HepG2 (cell line): Measurements from ENCODE around the gene ERC1. TPM values are rescaled to one million over a fixed set of nuclear protein-coding genes. Genes with fewer than 3 reads are reported as not detected.

Experiments
- ATAC-seq: fragments of 200-7000 bp; cut with Tn5 transposase; 3 replicates; pipeline ENCODE4 v1.9.1; 2020; ENCODE audit warnings: mild to moderate bottlenecking, moderate library complexity
- BruUV-seq: library from RNA; stranded (reverse); fragments of 400-500 nt; replicated peaks from 2 replicates; lab custom pipeline; 2021; lab: Mats Ljungman, UMichigan
- CTCF ChIA-PET: fragments of 300-600 bp; formaldehyde crosslinking; extraction: SDS; loops from one replicate; lab custom pipeline; 2021; ENCODE audit warnings: low total read pairs, inconsistent platforms, low intra/inter-chr PET ratio; lab: Yijun Ruan, JAX
- POLR2A ChIA-PET: fragments of 350-600 bp; sonication (Branson Sonifier 250); formaldehyde crosslinking; loops from one replicate; lab custom pipeline; 2020; ENCODE audit warnings: antibody characterized with exemption, inconsistent platforms; lab: Yijun Ruan, JAX
- DNase-seq: peaks from one replicate; pipeline ENCODE4 v3.0.0-alpha.2; 2015; ENCODE audit warnings: low spot score
- FAIRE-seq: peaks from 3 replicates; lab custom pipeline; 2011; peaks lifted over from hg19 to GRCh38; lab: Jason Lieb, UNC
- H2AFZ ChIP-seq: one replicate; pipeline ENCODE4 v1.6.1; 2011; ENCODE audit warnings: low read length, inconsistent platforms
- H3K27ac ChIP-seq: fragments of 300-600 bp; 3 replicates; pipeline ENCODE4 v1.8.0; 2011; ENCODE audit warnings: mixed run types, mild to moderate bottlenecking, mixed read lengths, low read length, inconsistent platforms; ENCODE audit not compliant: insufficient read depth; ENCODE audit errors: extremely low read length
- H3K27me3 ChIP-seq, 2 experiments: fragments of 200-600 bp in 1 of 2; 2 replicates in 1 of 2; 3 replicates in 1 of 2; pipeline versions ENCODE4 v1.6.0 to v1.8.0; 2011; ENCODE audit warnings: low read length in 2 of 2, mild to moderate bottlenecking in 2 of 2, moderate library complexity in 2 of 2, inconsistent platforms in 1 of 2; ENCODE audit not compliant: insufficient read depth in 2 of 2, control insufficient read depth in 1 of 2
- H3K36me3 ChIP-seq, 2 experiments: fragments of 200-600 bp in 1 of 2; replicated peaks in 1 of 2; 2 replicates in 1 of 2; 3 replicates in 1 of 2; pipeline versions ENCODE4 v1.5.1 to v1.8.0; 2011; ENCODE audit warnings: low read length in 2 of 2, inconsistent platforms in 1 of 2; ENCODE audit not compliant: insufficient read depth in 2 of 2, control insufficient read depth in 1 of 2
- H3K4me1 ChIP-seq: 2 replicates; pipeline ENCODE4 v1.5.1; 2012; ENCODE audit warnings: low read length, inconsistent platforms; ENCODE audit not compliant: insufficient read depth
- H3K4me2 ChIP-seq: 2 replicates; pipeline ENCODE4 v1.6.0; 2011; ENCODE audit warnings: low read depth, low read length, inconsistent platforms
- H3K4me3 ChIP-seq, 3 experiments: fragments of 200-600 bp in 1 of 3; sonication (generic), shearing (Covaris generic) in 1 of 3; replicated peaks in 1 of 3; 2 replicates each; pipeline ENCODE4 v1.5.1; 2011 to 2016; ENCODE audit warnings: low read length in 3 of 3, inconsistent platforms in 2 of 3, low read depth in 2 of 3, mild to moderate bottlenecking in 2 of 3, control low read depth in 1 of 3, mixed read lengths in 1 of 3; ENCODE audit not compliant: insufficient read depth in 1 of 3
- H3K79me2 ChIP-seq: one replicate; pipeline ENCODE4 v1.6.1; 2011; ENCODE audit warnings: low read length, inconsistent platforms; ENCODE audit not compliant: insufficient read depth
- H3K9ac ChIP-seq: 2 replicates; pipeline ENCODE4 v1.6.0; 2011; ENCODE audit warnings: mild to moderate bottlenecking, low read depth, low read length, inconsistent platforms; ENCODE audit not compliant: insufficient read depth
- H3K9me3 ChIP-seq: 2 replicates; pipeline ENCODE4 v1.5.1; 2012; ENCODE audit warnings: mild to moderate bottlenecking, low read length
- H4K20me1 ChIP-seq: 2 replicates; pipeline ENCODE4 v1.6.0; 2011; ENCODE audit warnings: inconsistent platforms, mild to moderate bottlenecking, low read length, moderate library complexity; ENCODE audit not compliant: insufficient read depth
- SNAPC2 ChIP-seq: sonication (generic); formaldehyde crosslinking; IDR thresholded peaks from 2 replicates; pipeline ENCODE4 v1.8.1; 2022; ENCODE audit warnings: mild to moderate bottlenecking, missing genetic modification reagents
- STAG1 ChIP-seq: sonication (generic); formaldehyde crosslinking; IDR thresholded peaks from 2 replicates; pipeline ENCODE4 v1.4.0; 2020; ENCODE audit warnings: missing genetic modification reagents
- WGBS: methylation state at CpG from one replicate; pipeline ENCODE4 v1.1.6; 2017; ENCODE audit warnings: low lambda C conversion rate; 5-methylcytosine and 5-hydroxymethylcytosine counted together
- in situ Hi-C: cut with HindIII; loops from 2 replicates; pipeline ENCODE4 v1.10.0; 2017; ENCODE audit warnings: low pct_unique_long_range_greater_than_20kb; ENCODE audit not compliant: extremely low pct_ligation_motif_present
- intact Hi-C: fragments of 100-400 bp; cut with micrococcal nuclease; formaldehyde crosslinking; loops from one replicate; pipeline ENCODE4 v1.10.0; 2022; ENCODE audit not compliant: unreplicated experiment
- polyA plus RNA-seq, 8 experiments: library from polyadenylated mRNA; depleted of rRNA in 3 of 8; stranded (reverse) in 7 of 8; unstranded in 1 of 8; fragments of >200 nt; fragmentation: Illumina TruSeq in 4 of 8; extraction: Trizol in 4 of 8; gene quantifications; 2 replicates each; pipeline versions ENCODE4 v1.2.1 to v1.2.3, GENCODE V29; 2011 to 2016; ENCODE audit warnings: low read depth in 4 of 8, missing spikeins in 1 of 8, mixed read lengths in 1 of 8; ENCODE audit not compliant: insufficient read depth in 1 of 8
- total RNA-seq, 5 experiments: library from RNA; depleted of rRNA; stranded (reverse); fragments of >200 nt; fragmentation: Illumina TruSeq; extraction: Trizol; gene quantifications; 2 replicates each; pipeline ENCODE4 v1.2.3, GENCODE V29; 2016; ENCODE audit warnings: low read depth in 1 of 5
- TF ChIP-seq, protein P1 (sequence below): sonication (generic); formaldehyde crosslinking; IDR thresholded peaks from 2 replicates; pipeline ENCODE4 v1.5.0; 2020; ENCODE audit warnings: mild to moderate bottlenecking, missing genetic modification reagents, moderate library complexity
- TF ChIP-seq, protein P2 (sequence below): sonication (generic); formaldehyde crosslinking; conservative IDR thresholded peaks from 2 replicates; pipeline ENCODE4 v1.8.0; 2022; ENCODE audit warnings: low read depth, missing genetic modification reagents

The ERC1 gene
- total and polyA plus RNA-seq, 2 of the 13 experiments (the other 11 are each of a cell fraction or from before 2014, with no cell fraction given) = 6.1 to 12.4 TPM

DNA sequence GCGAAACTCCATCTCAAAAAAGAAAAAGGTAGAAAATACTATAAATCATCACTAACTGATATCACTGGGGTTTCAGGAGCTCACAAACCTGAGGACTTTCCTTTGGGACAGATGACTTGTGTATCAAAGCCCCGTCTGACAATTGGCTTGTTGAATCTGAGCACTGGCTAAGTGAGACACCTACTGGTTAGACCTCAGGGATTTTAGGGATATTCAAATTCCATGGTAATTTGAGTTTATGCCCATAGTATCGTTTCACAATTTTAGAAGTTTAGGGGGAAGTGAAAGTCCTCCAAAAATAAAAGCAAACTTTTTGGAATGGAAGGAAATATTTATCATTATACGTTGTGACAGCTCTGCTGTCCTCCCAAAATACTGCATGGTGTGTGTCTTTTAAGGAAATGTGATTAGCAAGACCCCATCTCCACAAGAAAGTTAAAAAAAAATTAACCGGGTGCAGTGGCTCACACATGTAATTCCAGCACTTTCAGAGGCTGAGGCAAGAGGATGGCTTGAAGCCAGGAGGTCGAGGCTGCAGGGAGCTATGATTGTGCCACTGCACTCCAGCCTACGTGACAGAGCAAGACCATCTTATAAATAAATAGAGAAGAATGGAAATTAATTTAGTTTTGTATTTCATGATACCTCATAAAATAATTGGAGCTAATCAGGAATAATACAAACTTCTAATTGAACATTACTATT is 554.1 kb downstream of the ERC1 start:
- intact Hi-C loops = no loop called here
- Histone ChIP-seq H3K27ac (no peak overlapping the region), H3K27me3 (peaks cover 1 to 23% of the 10 kb centered on the region in 2 experiments; a peak in 3 of 5 replicates), H3K4me1 (peaks cover 15% of the 10 kb centered on the region), H3K4me2 (no peak overlapping the region), H3K9ac (no peak overlapping the region), H4K20me1 (no peaks in the 10 kb centered on the region), H3K79me2 (no peaks in the 10 kb centered on the region), H3K4me3 (no peak overlapping the region), H3K36me3 (no peaks in the 10 kb centered on the region), H2AFZ (no peak overlapping the region)
- FAIRE-seq (no peak), ATAC-seq (no peak), DNase-seq (peak; percentile 7)
- CTCF ChIA-PET = no interaction called here
- BruUV-seq = no TSS peak
- POLR2A ChIA-PET = no interaction called here
- WGBS = 41% methylated on average over 7 of the region's 7 CpGs
- TF ChIP-seq, protein P1, sequence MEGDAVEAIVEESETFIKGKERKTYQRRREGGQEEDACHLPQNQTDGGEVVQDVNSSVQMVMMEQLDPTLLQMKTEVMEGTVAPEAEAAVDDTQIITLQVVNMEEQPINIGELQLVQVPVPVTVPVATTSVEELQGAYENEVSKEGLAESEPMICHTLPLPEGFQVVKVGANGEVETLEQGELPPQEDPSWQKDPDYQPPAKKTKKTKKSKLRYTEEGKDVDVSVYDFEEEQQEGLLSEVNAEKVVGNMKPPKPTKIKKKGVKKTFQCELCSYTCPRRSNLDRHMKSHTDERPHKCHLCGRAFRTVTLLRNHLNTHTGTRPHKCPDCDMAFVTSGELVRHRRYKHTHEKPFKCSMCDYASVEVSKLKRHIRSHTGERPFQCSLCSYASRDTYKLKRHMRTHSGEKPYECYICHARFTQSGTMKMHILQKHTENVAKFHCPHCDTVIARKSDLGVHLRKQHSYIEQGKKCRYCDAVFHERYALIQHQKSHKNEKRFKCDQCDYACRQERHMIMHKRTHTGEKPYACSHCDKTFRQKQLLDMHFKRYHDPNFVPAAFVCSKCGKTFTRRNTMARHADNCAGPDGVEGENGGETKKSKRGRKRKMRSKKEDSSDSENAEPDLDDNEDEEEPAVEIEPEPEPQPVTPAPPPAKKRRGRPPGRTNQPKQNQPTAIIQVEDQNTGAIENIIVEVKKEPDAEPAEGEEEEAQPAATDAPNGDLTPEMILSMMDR = peak; percentile 24; the same call in 1 of the 2 replicates
- TF ChIP-seq SNAPC2 (no peak), STAG1 (CRISPR knock-in tag) (peak; percentile 39; the same call in 1 of the 2 replicates)
- TF ChIP-seq, protein P2, sequence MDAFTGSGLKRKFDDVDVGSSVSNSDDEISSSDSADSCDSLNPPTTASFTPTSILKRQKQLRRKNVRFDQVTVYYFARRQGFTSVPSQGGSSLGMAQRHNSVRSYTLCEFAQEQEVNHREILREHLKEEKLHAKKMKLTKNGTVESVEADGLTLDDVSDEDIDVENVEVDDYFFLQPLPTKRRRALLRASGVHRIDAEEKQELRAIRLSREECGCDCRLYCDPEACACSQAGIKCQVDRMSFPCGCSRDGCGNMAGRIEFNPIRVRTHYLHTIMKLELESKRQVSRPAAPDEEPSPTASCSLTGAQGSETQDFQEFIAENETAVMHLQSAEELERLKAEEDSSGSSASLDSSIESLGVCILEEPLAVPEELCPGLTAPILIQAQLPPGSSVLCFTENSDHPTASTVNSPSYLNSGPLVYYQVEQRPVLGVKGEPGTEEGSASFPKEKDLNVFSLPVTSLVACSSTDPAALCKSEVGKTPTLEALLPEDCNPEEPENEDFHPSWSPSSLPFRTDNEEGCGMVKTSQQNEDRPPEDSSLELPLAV = no peak
- TF ChIP-seq, all 625 proteins: peak for 2
- in situ Hi-C loops = no loop called here
- H3K9me3 ChIP-seq = no peaks in the 10 kb centered on the region

Other genes with a start within 250 kb of the ERC1 start
- 31.1 and 55.4 TPM in 2 replicates for gene WNK1, start 238.6 kb upstream of the ERC1 start, total RNA-seq (2016; rRNA removed; fragmentation: Illumina TruSeq; extraction: Trizol)
- 54.8 and 63.6 TPM in 2 replicates for gene WNK1, start 238.6 kb upstream of the ERC1 start, polyA plus RNA-seq (2011; rRNA removed)
- 13.5 and 19.9 TPM in 2 replicates for gene RAD52, start 41.5 kb upstream of the ERC1 start, total RNA-seq (2016; rRNA removed; fragmentation: Illumina TruSeq; extraction: Trizol)
- gene RAD52, start 41.5 kb upstream of the ERC1 start, polyA plus RNA-seq (2011; rRNA removed) = 13.2 and 14.3 TPM in 2 replicates